ENCODE data around the gene PIP5K1C.

The PIP5K1C gene

GRCh38 chr19:3694361-3695123 is 5.7 kb downstream of the PIP5K1C start:
- DNase-seq = no peak

DNA sequence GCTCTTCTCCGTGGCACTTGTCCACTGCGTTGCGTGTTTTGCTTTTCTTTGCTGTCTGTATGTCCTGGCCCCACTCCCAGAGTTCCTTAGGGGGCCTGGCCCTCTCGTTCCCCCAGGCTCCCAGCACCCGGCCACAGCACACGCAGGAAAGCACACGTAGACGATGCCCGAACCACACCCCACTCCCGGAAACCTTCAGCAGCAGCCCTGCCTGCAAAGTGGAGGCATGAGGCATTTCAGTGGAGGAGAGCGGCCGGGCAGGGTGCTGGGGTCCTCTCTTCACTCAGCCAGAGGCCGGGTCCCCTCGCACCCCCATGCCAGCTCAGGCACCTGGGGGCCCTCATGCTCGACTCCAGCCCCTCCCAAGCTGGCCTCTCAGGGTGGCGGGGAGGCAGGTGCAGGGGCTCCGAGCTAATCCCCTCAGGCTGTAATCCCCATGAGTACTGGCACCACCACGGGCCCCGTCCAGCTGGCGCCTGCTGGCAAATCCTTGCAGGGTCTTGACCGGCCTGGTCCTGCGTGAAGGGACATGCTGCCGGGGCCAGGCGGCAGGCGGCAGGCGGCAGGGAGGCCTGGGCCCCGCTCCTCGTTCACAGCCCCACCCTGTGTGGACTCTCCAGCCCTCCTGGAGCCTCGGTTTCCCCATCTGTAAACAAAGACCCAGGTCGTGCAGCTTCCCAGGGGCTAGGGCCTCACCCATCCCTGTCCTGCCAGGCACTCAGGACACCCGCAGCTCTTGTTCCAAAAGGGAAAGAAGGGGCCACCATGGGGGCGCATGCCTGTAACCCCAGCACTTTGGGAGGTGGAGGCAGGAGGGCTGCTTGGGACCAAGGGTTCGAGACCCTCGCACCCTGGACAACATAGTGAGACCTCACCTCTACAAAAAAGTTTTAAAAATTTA is 7.0 kb downstream of the PIP5K1C start:
- no peak for DNase-seq

DNA sequence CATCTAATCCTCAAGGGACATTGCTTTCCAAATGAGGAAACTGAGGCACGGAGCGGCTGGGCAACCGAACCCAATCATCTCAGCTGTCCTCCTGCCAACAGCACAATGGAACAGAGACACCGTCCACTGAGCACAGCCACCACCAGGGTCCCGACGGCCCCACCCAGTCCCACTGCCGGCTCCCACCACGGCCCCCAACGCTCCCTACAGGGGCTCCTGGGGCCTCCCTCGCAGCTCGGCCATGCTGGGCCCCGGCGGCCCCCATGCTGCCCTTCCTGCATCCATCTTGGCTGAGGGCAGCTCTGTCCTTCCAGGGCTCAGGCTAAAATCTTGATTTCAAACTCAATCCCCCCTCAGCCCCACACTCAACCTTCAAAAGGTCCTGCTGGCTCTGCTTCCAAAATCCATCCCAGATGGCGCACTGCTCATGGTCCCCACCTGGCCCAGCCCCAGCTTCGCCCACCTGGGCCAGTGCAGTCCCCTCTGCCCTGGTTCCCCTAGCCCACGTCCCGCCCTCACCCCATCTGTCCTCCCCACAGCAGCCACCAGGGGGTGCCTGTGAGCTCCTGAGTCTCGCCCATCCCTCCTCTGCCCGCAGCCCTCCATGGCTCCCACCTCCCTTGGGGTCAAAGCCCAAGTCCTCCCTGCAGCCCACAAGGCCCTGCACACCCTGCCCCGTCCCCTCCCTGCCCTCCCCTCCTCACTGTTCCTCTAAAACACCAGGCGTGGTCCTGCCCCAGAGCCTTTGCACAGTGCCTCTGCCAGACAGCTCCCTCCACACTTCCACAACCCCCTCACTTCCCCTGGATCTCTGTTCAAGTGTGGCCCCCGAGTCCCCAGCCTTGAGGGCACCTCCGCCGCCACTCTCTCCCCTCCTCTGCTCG is 7.9 kb downstream of the PIP5K1C start:
- peak in 2 of 3 donors; percentile 34 to 66 for DNase-seq

DNA sequence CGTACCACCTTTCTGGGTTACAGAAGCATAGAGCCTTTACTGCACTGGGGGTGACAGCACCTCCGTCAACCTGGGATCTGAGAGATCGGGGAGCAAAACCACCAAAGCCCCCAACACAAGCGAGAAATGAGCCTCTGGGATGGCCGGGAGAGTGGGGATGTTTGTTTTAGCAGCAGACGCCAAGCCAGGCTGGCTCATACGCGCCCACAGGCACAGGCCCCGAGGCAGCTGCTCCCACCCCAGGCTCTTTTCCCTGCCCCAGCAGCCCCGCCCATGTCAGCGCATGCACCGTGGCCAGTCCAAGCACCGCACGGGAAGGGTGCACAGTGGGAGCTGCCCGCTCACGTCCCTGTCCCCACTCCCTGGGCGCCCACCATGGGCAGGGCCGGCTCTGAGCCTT is 8.5 kb downstream of the PIP5K1C start:
- no peak for DNase-seq

GRCh38 chr19:3691372-3691716 is 8.9 kb downstream of the PIP5K1C start:
- DNase-seq = no peak

DNA sequence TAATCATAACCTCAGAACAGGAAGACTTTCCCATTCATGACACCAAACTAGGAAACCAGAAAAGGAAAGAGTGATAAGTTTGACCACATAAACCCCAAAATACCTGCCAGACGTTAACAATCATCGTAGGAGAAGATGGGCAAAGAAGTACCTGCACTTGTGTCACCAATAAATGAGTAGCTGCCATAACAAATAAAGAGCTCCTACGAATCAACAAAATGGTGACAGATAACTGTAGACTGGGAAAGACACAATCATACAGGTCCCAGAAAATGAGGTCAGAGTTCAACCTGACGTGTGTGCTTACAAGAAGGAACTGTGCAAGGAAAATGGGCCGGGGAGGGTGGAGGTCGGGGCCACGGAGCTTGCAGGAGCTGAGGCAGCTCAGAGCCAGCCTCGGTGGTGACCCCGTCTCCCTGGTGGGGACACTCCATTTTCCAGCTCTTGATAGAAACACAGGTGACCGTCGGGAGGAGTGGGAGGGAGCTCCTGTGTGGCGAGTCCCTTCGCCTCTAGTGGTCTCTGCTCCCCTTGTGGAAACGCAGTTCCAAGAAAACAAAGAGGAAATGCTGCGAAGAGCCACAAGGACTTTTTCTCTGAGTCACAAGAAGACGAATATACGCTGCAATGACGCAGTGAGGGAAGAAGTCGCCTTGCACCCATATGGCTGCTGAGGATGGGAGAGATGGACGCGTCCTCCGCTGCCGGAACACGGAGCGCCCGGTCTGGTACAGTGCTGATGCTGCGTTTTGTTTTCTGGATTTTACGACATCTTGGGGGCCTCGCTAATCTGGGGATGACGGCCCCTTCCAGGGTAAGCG is 9.5 kb downstream of the PIP5K1C start:
- DNase-seq = peak in 2 of 3 donors; percentile 38 to 41

DNA sequence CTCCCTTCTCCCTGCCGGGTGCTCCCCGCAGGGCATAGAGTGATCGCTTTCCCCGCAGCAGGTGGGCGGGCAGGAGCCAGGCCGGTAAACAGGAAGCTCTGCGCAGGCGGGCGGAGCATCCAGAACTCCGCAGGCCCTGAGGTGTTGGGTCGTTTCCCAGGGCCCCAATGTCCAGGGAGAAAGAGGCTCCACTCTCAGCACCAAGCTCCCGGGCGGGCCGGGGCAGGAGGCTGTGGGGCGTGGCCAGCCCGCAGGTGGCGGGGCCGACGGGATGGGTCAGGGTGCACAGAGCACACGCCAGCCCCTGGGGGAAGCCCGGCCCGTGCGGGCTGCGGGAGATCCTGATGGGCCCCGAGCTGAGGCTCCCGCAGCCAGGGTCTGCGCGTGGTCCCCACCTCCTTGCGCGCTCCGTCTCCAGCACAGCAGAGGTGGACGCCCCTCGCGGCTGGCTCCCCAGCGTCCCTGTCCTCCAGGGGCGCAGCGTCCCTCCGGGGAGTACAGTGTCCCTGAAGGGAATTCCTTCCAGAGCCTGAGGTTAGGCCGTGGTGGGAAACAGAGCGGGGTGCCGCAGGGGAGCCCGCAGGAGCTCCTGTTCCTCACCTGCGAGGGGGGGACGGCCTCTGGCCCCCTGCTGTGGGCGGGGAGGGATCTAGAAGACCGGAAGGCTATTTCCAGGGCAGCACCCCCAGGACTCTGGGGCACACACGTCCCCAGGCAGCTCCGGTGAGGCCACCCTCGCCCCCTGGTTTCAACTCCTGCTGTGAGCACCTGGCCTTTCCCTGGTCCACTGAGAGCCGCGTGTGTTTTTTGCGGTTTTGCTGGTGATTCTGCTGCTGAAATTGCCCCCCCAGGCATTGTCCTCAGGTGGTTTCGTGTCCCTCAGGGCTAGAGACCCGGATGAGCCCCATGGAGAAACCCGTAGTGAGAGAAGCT is 12.2 kb downstream of the PIP5K1C start:
- DNase-seq = peak in 2 of 3 donors; percentile 29 to 45

DNA sequence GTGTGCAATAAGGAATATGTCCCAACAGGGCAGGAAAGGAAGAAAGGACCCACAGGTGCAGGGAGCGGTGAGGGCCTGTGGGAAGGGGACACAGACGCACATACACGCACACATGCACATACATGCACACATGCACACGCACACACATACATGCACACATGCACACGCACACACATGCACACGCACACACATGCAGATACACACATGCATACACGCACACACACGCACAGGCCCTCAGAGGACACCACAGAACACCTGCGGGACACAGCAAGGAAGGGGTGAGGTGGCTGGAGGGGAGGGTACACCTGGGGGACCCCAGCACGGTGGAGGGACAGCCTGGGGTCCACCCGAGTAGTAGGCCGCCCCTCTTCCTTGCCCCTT is 12.9 kb downstream of the PIP5K1C start:
- no peak for DNase-seq

GRCh38 chr19:3684817-3685410 is 15.4 kb downstream of the PIP5K1C start:
- no peak for DNase-seq

GRCh38 chr19:3684054-3684816 is 16.0 kb downstream of the PIP5K1C start:
- peak; percentile 68 to 75 (median 72) for DNase-seq

GRCh38 chr19:3683405-3684053 is 16.7 kb downstream of the PIP5K1C start:
- no peak for DNase-seq

DNA sequence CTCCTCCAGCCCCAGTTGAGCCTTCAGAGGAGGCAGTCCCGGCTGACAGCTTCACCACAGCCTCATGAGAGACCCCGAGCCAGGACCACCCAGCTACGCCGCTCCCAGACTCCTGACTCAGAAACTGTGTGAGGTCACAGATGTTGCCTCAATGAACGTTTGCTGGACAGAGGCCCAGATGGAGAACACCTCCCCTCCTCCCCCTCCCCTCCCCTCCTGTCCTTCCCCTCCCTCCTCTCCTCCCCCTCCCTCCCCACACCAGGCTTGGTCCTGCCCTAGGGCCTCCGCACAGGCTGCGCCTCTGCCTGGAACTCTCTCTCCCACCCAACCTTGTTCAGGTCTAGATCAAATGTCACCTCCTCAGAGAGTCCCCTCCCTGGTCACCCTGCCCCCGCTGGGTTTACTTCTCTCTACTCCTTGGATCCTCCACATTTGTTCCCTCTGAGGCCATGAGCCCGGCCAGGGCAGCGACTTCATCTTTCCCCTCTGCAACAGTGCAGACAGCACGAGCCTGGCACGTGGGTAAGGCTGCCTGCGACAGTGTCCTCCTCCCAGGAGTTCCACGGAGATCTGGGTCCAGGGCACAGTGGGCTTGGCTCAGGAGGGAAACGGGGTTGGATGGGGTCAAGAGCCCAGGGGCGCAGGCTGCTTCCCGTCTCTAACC is 17.4 kb downstream of the PIP5K1C start:
- no peak for DNase-seq

- DNase-seq = no peak
Observed at GRCh38 chr19:3682286-3682685, 18.0 kb downstream of the PIP5K1C start.

DNA sequence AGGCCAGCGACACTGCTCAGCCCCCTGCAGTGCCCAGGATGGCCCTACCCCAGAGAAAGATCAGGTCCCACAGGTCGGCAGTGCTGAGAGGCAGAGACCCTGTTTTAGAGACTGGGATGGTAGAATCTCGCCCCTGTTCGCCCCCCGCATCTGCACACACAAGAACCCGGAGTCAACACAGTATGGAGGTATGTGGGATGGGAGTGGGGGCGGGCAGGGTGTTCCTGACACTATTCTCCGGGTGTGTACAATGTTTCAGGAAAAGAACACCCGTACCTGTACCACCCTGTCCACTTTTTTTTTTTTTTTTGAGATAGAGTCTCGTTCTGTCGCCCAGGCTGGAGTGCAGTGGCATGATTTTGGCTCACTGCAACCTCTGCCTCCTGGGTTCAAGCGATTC is 19.3 kb downstream of the PIP5K1C start:
- DNase-seq = no peak

DNA sequence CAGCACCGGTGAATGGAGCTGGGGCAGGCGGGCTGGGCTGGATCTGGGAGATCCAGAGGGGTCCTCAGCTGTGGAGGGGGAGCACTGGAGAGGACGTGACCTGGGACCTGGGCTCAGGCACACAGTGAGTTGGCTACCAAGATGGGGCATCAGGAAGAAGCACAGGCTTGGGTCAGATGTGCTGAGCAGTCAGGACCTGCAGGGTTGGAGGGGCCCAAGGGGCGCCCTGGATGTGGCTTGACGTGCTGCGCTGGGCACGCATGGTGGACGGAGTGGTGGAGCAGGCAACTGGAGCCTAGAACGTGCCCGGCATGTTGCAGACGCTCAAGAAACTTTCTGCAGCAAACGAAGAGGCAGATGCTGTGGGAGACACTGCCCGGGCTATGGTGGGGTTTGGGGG is 20.7 kb downstream of the PIP5K1C start:
- no peak for DNase-seq

- DNase-seq = no peak
Observed at GRCh38 chr19:3679138-3679537, 21.1 kb downstream of the PIP5K1C start.

- no peak for DNase-seq
Observed at GRCh38 chr19:3678188-3678587, 22.1 kb downstream of the PIP5K1C start.

GRCh38 chr19:3674784-3675543 is 25.3 kb downstream of the PIP5K1C start:
- DNase-seq = no peak
